ENCODE data around the gene MOV10. TPM values are rescaled to one million over a fixed set of nuclear protein-coding genes. Genes with fewer than 3 reads are reported as not detected.

MOV10 gene
- total and polyA plus RNA-seq, 2 of the 13 experiments (the other 11 are each of a cell fraction or from before 2014, with no cell fraction given) = 56.4 to 58.2 TPM

- no peak for TF ChIP-seq PATZ1 (CRISPR knock-in tag; IDR thresholded peaks at IDR 0.05)
- TF ChIP-seq DMTF1 (CRISPR knock-in tag; IDR thresholded peaks at IDR 0.05) = no peak
- TF ChIP-seq MEIS2 (CRISPR knock-in tag; IDR thresholded peaks at IDR 0.05) = no peak
- TF ChIP-seq HNRNPK (IDR thresholded peaks at IDR 0.05; ENCODE audit: low read depth, low read length, poor library complexity, severe bottlenecking) = no peak
- TF ChIP-seq PRDM10 (CRISPR knock-in tag; IDR thresholded peaks at IDR 0.05; ENCODE audit: low read depth) = no peak
- TF ChIP-seq ZHX2 (IDR thresholded peaks at IDR 0.05; ENCODE audit: low read depth) = no peak
- TF ChIP-seq ZHX2 (CRISPR knock-in tag; IDR thresholded peaks at IDR 0.05; ENCODE audit: borderline replicate concordance) = no peak
- TF ChIP-seq MXD1 (CRISPR knock-in tag; IDR thresholded peaks at IDR 0.05) = no peak
- TF ChIP-seq NRL (CRISPR knock-in tag; IDR thresholded peaks at IDR 0.05; ENCODE audit: borderline replicate concordance) = 0 out of 2 replicates have a peak, but pooled peaks have one; percentile 19
- TF ChIP-seq PTBP1 (IDR thresholded peaks at IDR 0.05; ENCODE audit: low read depth, low read length, poor library complexity, severe bottlenecking) = no peak
- TF ChIP-seq ZNF24 (IDR thresholded peaks at IDR 0.05) = no peak
- no peak for TF ChIP-seq PREB (CRISPR knock-in tag; IDR thresholded peaks at IDR 0.05)
Measured at GRCh38 chr1:112716133-112716720, 41.8 kb downstream of the MOV10 start (continued).
